ENCODE measurements around the gene HCFC1.

HCFC1 gene

DNA sequence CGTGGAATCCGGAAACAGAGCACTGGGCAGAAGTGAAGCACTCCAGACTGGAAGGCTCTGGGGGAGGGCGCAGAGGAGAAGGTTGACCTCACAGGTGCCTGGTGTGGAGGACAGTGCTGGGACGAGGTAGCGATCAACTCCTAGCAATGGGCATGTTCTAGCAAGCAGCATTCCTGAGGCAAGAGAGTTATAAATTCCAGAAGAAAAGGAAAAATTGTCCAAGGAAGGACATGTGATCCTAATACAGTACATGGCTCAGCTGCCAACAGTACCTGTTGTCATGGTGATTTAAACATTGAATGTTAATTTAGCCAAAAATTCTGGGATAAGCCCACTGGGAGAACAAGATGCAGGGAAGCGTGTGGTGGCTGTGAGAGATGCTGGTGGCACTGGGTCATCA is 53.7 kb downstream of the HCFC1 start:
- TF ChIP-seq CTCF (IDR thresholded peaks at IDR 0.05; ENCODE audit: low read depth, low read length): no peak
- no peak for DNase-seq (ENCODE audit: extremely low read depth, low read depth)

GRCh38 chrX:153913701-153914100 is 57.9 kb downstream of the HCFC1 start:
- no peak for DNase-seq (ENCODE audit: extremely low read depth, low read depth)
- TF ChIP-seq CTCF (IDR thresholded peaks at IDR 0.05; ENCODE audit: low read depth, low read length): no peak

DNA sequence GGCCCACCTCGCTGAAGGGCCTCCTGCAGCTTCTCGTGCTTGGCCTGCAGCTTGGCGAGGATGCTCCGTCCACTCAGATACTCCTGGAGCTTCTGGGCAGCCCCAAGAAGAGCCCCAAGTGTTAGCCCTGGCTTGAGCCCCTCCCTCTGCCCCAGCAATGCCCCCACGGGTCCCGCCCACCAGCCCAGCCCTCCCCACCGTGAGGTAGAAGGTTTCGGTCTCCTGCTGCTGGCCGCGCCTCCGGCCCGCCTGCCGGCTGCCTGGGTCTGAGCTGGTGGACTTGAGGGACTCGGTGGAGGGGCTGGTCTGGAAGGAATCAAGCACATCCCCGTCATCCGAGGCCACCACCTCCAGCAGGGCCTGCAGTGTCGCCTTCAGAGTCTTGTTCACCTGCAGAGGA is 58.4 kb downstream of the HCFC1 start:
- TF ChIP-seq CTCF (IDR thresholded peaks at IDR 0.05; ENCODE audit: low read depth, low read length): no peak
- no peak for DNase-seq (ENCODE audit: extremely low read depth, low read depth)

DNA sequence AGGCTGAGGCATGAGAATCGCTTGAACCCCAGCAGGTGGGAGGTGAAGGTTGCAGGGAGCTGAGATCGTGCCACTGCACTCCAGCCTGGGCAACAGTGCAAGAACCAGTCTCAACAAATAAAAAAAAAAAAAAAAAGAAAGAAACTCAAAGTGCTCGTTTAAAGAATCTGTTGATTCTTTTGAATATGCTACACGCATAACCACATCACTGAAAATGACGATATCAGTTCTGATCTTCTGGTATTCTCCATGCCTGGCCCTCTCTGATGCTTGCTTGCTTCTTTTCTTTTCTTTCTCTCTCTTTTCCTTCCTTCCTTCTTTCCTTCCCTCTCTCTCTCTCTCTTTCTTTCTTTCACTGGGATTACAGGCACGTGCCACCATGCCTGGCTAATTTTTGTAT is 59.8 kb downstream of the HCFC1 start:
- DNase-seq (ENCODE audit: extremely low read depth, low read depth): no peak
- TF ChIP-seq CTCF (IDR thresholded peaks at IDR 0.05; ENCODE audit: low read depth, low read length): no peak

DNA sequence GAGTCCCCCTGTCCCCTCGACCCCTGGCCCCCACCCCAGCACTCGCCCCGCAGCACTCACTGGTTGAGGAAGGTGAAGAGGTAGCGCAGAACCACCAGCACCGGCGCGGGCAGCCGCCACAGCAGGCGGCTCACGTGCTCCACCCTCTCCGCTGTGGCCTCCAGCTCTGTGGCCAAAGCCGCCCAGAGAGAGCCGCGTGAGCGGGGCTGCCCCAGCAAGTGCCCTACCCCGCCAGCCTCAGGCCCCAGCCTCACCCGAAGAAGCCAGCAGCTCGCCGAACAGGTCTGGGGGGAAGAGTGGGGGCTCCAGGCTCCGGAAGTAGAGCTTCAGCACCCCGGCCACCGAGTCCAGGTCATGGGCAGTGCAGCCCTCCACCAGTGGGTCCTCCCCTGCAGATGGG is 61.2 kb downstream of the HCFC1 start:
- no peak for TF ChIP-seq CTCF (IDR thresholded peaks at IDR 0.05; ENCODE audit: low read depth, low read length)
- no peak for DNase-seq (ENCODE audit: extremely low read depth, low read depth)

- no peak for DNase-seq (ENCODE audit: extremely low read depth, low read depth)
- no peak for TF ChIP-seq CTCF (IDR thresholded peaks at IDR 0.05; ENCODE audit: low read depth, low read length)
Observed at GRCh38 chrX:153909980-153910360, 61.6 kb downstream of the HCFC1 start.

DNA sequence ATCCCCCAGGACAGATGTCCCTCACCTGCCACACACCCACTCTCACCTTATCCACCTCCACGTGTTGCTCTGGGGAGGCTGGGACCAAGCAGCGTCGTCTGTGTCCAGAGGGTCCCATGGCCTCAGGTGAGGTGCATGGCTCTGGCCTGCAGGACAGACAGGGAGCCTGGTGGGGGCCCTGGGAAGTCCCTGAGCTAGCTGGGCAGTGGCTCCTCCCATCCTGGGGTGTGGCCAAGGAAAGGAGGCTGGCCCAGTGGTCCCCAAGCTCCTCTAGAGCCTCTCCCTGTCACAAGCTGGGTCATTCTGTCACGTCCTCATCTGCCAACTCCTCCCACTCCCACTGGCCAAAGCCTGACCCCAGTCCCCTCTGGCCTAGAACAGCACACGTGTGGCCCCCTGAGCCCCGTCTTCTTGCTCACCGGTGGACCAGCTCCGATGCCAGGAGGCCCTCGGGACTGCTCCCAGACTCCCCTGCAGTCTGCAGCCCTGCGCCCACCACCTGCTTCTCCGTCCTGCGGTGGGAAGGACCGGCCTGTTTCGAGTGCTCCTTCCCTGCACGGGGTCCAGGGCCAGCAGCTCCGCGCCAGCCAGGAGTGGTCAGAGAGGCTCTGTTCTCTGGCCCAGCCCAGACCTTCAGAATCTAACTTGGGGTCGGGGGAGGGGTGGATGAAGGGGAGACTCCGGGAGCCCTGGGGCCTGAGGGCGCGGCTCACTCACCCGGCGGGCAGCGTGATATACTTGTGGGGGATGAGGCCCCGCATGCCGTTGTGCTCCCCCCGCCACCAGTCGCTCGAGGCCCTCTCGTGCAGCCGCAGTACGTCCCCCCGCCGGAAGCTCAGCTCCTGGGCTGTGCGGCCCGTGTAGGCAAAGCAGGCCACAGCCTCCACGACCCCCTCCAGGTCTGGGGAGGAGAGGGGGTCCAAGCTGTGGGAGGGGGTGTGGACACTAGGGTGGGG is 62.3 kb downstream of the HCFC1 start:
- no peak for TF ChIP-seq CTCF (IDR thresholded peaks at IDR 0.05; ENCODE audit: low read depth, low read length)
- no peak for DNase-seq (ENCODE audit: extremely low read depth, low read depth)

Data from AG09319 (cell line).